Tibial nerve (tissue), 4 donors: ENCODE measurements around the gene ADAP1.

Source experiments
- EP300 ChIP-seq, 2 donors: sonication (generic); formaldehyde crosslinking; IDR thresholded peaks; one replicate each; pipeline ENCODE4 v1.6.1; 2017; ENCODE audit warnings: antibody characterized with exemption in 2 of 2, mild to moderate bottlenecking in 1 of 2
- TF ChIP-seq, protein P1 (sequence below), 5 experiments: fragments of 200-600 bp in 3 of 5; fragments of 450-650 bp in 2 of 5; sonication (generic) in 3 of 5; IDR thresholded peaks; one replicate each; pipeline ENCODE4 v1.5.1; 2016 to 2019; ENCODE audit warnings: antibody characterized with exemption in 5 of 5, mild to moderate bottlenecking in 3 of 5, moderate library complexity in 2 of 5

DNA sequence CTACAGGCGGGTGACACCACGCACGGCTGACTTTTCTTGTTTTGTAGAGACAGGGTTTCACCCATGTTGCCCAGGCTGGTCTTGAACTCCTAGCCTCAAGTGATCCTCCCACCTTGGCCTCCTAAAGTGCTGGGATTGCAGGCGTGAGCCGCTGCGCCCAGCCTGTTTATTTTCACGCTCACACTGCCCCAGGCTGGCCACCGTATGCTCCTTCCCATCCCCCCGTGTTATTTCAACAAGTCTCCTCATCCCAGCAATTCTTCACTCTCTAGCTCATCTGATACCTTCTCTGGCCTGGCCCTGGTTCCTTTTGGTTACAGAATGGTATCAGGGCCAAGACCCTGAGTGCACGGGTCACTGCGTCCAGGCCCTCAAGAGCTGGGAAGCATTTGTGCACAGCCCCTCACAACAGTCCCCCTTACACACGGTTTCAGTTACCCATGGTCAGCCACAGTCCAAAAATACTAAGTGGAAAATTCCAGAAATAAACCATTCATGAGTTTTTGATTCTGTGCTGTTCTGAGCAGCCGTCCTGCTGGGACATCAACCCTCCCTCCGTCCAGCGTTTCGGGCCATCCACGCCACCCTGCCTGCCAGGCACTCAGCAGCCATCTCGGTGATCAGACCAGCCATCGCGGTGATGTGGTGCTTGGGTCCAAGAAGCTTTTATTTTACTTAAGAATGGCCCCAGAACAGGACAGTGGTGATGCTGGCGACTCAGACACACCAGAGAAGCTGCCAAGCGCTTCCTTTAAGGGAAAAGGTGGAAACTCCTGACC lies 12.0 kb upstream of the ADAP1 start:
- TF ChIP-seq, protein P1, sequence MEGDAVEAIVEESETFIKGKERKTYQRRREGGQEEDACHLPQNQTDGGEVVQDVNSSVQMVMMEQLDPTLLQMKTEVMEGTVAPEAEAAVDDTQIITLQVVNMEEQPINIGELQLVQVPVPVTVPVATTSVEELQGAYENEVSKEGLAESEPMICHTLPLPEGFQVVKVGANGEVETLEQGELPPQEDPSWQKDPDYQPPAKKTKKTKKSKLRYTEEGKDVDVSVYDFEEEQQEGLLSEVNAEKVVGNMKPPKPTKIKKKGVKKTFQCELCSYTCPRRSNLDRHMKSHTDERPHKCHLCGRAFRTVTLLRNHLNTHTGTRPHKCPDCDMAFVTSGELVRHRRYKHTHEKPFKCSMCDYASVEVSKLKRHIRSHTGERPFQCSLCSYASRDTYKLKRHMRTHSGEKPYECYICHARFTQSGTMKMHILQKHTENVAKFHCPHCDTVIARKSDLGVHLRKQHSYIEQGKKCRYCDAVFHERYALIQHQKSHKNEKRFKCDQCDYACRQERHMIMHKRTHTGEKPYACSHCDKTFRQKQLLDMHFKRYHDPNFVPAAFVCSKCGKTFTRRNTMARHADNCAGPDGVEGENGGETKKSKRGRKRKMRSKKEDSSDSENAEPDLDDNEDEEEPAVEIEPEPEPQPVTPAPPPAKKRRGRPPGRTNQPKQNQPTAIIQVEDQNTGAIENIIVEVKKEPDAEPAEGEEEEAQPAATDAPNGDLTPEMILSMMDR (IDR thresholded peaks at IDR 0.05): no peak
- no peak for TF ChIP-seq EP300 (IDR thresholded peaks at IDR 0.05)
